Activated CD4-positive, alpha-beta T cell treated with anti-CD3 and anti-CD28 coated beads, Interleukin-2, amount 10 ng/mL, durations not matched to agents 24 days and 14 days (primary cell): ENCODE measurements around the gene NEK7. TPM values are rescaled to one million over a fixed set of nuclear protein-coding genes. Genes with fewer than 3 reads are reported as not detected.
"Not testable (repeated sequence)": the region's sequence is repeated elsewhere in the genome, so short reads cannot be mapped to it uniquely, and the experiment has no call there.

Experiments used
- DNase-seq: peaks from one replicate; pipeline ENCODE4 v3.0.0; 2022
- H3K27ac Mint-ChIP-seq: one replicate; pipeline ENCODE4 v1.8.0; 2022; ENCODE audit warnings: mild to moderate bottlenecking, mixed read lengths
- H3K27me3 Mint-ChIP-seq: one replicate; pipeline ENCODE4 v1.8.0; 2022; ENCODE audit warnings: mixed read lengths
- H3K36me3 Mint-ChIP-seq: one replicate; pipeline ENCODE4 v1.8.0; 2022; ENCODE audit warnings: low read depth, mild to moderate bottlenecking, mixed read lengths
- H3K4me1 Mint-ChIP-seq: one replicate; pipeline ENCODE4 v1.8.0; 2021; ENCODE audit warnings: mixed read lengths
- H3K4me3 Mint-ChIP-seq: one replicate; pipeline ENCODE4 v1.8.0; 2022; ENCODE audit warnings: mild to moderate bottlenecking, moderate library complexity, mixed read lengths
- H3K9me3 Mint-ChIP-seq: one replicate; pipeline ENCODE4 v1.8.0; 2021; ENCODE audit warnings: mixed read lengths
- intact Hi-C: fragments of 100-400 bp; cut with micrococcal nuclease; formaldehyde crosslinking; loops from one replicate; pipeline ENCODE4 v1.15.1; 2023
- total RNA-seq: library from RNA; stranded (reverse); gene quantifications from 2 replicates; pipeline ENCODE4 v1.2.3, GENCODE V29; 2022

Gene NEK7
- total RNA-seq, 1 donor from 2014 or later, result 61.4 TPM

DNA sequence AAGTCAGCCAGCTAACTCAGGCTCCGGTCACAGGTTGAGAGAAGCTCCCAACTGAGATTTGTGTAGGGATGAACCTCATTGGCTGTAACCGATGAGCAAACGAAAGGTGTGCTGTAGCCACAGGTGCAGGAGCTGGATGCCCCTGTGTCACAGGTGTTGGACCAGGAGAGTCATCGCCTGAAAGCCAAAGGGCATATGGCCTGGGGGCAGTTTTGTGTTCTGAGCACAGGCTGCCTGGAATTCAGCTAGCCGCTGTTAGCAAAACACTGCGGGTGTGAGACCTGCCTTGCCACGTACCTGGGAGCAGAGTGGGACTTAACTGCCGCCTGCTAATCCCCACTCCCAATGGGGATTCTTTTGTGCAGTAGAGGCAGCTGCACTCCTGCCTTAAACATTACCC is 55.3 kb downstream of the NEK7 start:
- Mint-ChIP-seq H3K4me3 (no peak overlapping the region), H3K4me1 (peaks cover 10% of the 10 kb centered on the region), H3K27me3 (no peaks in the 10 kb centered on the region), H3K9me3 (peaks cover 24% of the 10 kb centered on the region), H3K36me3 (peaks cover 48% of the 10 kb centered on the region), H3K27ac (no peak overlapping the region)
- intact Hi-C loops, result no loop called here
- no peak for DNase-seq

DNA sequence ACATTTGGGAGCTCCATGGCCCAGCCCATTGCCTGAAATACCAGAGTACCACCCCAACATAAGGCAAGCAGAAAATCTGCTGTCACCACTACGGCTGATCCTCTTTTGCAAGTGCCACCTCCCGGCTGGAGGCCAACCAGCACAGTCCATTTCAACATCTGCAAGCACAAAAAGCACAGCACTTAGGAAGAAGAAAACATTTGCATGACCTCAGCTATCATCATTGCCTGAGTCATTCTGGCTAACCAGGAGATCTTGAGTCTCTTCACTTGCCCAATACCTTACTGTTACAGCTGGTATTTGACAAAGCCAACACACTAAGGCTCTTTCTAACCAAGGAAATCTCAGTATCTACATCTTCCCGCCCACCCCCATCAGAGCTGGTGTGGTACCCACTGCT is 55.9 kb downstream of the NEK7 start:
- Mint-ChIP-seq H3K27me3 (no peaks in the 10 kb centered on the region), H3K4me1 (peaks cover 10% of the 10 kb centered on the region), H3K9me3 (peaks cover 28% of the 10 kb centered on the region), H3K4me3 (no peak overlapping the region), H3K27ac (peak overlapping the region; percentile 29), H3K36me3 (peaks cover 46% of the 10 kb centered on the region)
- intact Hi-C loops, result no loop called here
- no peak for DNase-seq

DNA sequence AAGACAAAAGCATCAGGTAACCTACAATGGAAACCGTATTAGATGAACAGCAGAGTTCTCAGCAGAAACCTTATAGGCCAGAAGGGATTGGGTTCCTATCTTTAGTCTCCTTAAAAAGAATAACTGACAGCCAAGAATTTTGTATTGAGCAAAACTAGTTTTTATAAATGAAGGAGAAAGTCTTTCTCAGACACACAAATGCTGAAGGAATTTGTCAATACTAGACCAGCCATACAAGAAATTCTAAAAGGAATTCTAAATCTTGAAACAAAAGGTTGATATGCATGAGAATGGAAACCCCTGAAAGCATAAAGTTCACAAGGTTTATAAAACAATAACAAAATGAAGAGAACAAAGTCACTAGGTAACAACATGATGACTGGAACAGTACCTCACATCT is 58.1 kb downstream of the NEK7 start:
- Mint-ChIP-seq H3K9me3 (peaks cover 28% of the 10 kb centered on the region), H3K27ac (no peak overlapping the region), H3K4me3 (no peak overlapping the region), H3K36me3 (peaks cover 46% of the 10 kb centered on the region), H3K27me3 (no peaks in the 10 kb centered on the region), H3K4me1 (peaks cover 8% of the 10 kb centered on the region)
- no peak for DNase-seq
- intact Hi-C loops, result no loop called here

DNA sequence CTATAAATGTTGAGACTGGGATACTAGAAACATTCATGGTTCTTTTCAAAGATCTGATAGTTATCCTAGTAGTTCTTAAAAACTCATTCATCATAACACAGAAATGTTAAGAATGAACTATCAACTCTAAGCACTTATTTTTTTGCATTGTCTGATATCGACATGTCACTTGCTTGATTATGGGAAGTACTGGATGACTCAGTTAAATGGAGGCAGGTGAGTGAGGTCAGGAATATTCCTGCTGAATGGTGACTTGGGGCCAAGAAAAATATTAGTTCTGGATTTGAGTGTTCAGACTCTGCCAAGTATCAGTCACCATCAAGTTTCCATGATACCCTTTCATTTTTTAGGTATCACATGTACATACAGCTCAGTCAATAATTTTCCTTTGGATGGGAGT is 63.6 kb downstream of the NEK7 start:
- Mint-ChIP-seq H3K27ac (no peak overlapping the region), H3K4me1 (peaks cover 9% of the 10 kb centered on the region), H3K27me3 (no peaks in the 10 kb centered on the region), H3K4me3 (no peak overlapping the region), H3K36me3 (peaks cover 32% of the 10 kb centered on the region), H3K9me3 (peaks cover 22% of the 10 kb centered on the region)
- intact Hi-C loops, result no loop called here
- no peak for DNase-seq

DNA sequence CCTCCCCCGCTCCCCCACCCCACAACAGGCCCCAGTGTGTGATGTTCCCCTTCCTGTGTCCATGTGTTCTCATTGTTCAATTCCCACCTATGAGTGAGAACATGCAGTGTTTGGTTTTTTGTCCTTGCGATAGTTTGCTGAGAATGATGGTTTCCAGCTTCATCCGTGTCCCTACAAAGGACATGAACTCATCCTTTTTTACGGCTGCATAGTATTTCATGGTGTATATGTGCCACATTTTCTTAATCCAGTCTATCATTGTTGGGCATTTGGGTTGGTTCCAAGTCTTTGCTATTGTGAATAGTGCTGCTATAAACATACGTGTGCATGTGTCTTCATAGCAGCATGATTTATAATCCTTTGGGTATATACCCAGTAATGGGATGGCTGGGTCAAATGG is 70.2 kb downstream of the NEK7 start:
- H3K36me3 Mint-ChIP-seq, result peaks cover 30% of the 10 kb centered on the region

DNA sequence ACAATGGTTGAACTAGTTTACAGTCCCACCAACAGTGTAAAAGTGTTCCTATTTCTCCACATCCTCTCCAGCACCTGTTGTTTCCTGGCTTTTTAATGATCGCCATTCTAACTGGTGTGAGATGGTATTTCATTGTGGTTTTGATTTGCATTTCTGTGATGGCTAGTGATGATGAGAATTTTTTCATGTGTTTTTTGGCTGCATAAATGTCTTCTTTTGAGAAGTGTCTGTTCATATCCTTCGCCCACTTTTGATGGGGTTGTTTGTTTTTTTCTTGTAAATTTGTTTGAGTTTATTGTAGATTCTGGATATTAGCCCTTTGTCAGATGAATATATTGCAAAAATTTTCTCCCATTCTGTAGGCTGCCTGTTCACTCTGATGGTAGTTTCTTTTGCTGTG is 70.7 kb downstream of the NEK7 start:
- H3K4me1 Mint-ChIP-seq, H3K9me3 Mint-ChIP-seq, H3K4me3 Mint-ChIP-seq, H3K27me3 Mint-ChIP-seq, DNase-seq, H3K27ac Mint-ChIP-seq, intact Hi-C loops: not testable (repeated sequence)
- peaks cover 33% of the 10 kb centered on the region for H3K36me3 Mint-ChIP-seq

More for the DNA sequence above, 70.2 kb downstream of the NEK7 start:
- H3K9me3 Mint-ChIP-seq, intact Hi-C loops, H3K4me1 Mint-ChIP-seq, H3K4me3 Mint-ChIP-seq, DNase-seq, H3K27me3 Mint-ChIP-seq, H3K27ac Mint-ChIP-seq: not testable (repeated sequence)

DNA sequence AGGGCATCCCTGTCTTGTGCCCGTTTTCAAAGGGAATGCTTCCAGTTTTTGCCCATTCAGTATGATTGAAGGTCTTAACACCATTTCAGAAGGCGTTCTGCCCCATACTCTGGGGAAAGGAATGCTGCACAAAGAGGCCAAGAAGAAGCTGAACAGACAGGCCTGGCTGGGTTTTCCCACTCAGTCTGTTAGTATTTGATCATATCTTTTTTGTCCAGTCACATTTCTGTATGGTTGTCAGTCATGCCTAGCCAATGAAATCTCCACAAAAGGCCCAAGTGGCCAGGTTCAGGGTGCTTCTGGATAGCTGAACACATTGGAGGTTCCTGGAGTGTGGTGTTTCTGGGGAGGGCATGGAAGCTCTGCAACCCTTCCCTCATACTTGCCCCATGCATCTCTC is 72.1 kb downstream of the NEK7 start:
- Mint-ChIP-seq H3K4me3 (no peak overlapping the region), H3K36me3 (peaks cover 25% of the 10 kb centered on the region), H3K27me3 (no peaks in the 10 kb centered on the region), H3K27ac (no peak overlapping the region), H3K4me1 (peaks cover 9% of the 10 kb centered on the region), H3K9me3 (peaks cover 6% of the 10 kb centered on the region)
- no peak for DNase-seq
- intact Hi-C loops, result no loop called here

DNA sequence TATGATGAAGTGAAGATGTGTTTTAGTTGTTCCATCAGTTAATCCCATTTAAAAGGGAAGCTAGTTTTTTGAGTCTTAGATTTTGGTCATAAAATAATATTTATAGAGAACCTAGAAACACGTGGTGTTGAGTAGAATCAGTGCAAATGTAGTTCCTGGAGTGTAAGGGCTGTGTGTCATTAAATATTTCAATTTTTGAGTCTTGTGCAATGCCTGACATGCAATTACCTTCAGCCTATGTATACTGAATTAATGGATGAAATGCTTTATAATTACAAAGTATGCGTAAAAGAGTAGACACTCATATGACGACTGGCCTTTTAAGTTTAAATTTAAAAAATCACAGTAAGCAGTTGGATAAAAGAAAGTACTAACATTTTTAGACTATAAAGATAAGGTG is 75.0 kb downstream of the NEK7 start:
- intact Hi-C loops, result no loop called here
- H3K27ac Mint-ChIP-seq, result no peak overlapping the region

DNA sequence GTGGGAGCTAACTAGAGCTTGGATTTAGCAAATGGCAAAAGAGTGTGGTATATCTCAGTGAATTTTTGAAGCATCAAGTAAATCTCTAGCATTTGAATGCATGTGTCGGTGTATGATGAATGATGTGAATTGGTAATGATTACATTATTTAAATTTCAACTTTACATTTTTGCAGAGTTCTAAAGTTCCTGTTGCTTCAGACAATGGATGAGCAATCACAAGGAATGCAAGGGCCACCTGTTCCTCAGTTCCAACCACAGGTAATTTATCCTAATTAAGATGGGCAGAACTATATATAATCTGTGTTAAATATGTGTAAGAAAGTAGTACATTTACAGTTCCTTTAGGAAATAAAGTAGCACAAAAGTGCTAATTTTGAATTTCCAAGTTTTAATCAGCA is 75.6 kb downstream of the NEK7 start:
- peaks cover 14% of the 10 kb centered on the region for H3K4me1 Mint-ChIP-seq
- intact Hi-C loops, result no loop called here

More for the DNA sequence above, 75.0 kb downstream of the NEK7 start:
- peaks cover 24% of the 10 kb centered on the region for H3K36me3 Mint-ChIP-seq
- no peak for DNase-seq
- peaks cover 14% of the 10 kb centered on the region for H3K4me1 Mint-ChIP-seq
- no peak overlapping the region for H3K4me3 Mint-ChIP-seq
- H3K27me3 Mint-ChIP-seq, result no peaks in the 10 kb centered on the region
- H3K9me3 Mint-ChIP-seq, result peaks cover 7% of the 10 kb centered on the region

DNA sequence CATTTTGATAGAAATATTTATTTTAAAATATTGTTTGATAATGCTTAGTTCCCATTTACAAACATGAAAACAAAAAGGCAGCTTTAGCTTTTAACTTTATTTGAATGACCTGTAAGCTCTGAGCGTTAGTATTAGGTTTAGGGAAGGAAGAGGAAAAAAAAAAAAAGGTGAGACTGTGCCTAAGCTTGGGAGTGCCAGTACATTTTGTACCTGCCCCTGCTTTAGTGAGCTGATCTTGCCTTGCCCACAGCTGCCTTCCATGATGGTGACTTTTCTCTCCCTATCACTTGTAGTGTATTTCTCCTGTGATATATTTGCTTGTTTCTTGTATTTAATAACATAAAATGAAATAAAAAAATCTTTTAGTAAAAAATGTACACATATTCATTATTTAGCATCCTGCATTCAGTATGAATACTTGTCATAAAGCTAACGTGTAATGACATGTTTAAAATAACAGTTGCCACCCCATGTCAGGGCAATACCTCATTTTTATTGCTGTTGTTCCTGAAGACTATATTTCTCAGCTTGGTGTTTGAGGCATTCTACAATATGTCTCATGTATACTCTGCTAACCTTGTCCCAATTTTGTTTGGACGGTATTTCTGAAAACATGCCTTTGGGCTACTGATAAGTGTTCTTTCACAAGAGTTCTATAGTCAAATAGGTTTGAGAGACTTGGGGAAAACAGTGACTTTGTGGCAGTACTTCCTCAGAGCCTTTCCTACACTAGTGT is 76.3 kb downstream of the NEK7 start:
- intact Hi-C loops, result no loop called here
- H3K27ac Mint-ChIP-seq, result no peak overlapping the region
- H3K36me3 Mint-ChIP-seq, result peaks cover 23% of the 10 kb centered on the region
- no peak for DNase-seq
- no peak overlapping the region for H3K4me3 Mint-ChIP-seq
- peaks cover 14% of the 10 kb centered on the region for H3K4me1 Mint-ChIP-seq
- peaks cover 7% of the 10 kb centered on the region for H3K9me3 Mint-ChIP-seq
- no peaks in the 10 kb centered on the region for H3K27me3 Mint-ChIP-seq

More for the DNA sequence above, 75.6 kb downstream of the NEK7 start:
- H3K9me3 Mint-ChIP-seq, result peaks cover 7% of the 10 kb centered on the region
- DNase-seq, result no peak
- peaks cover 23% of the 10 kb centered on the region for H3K36me3 Mint-ChIP-seq
- H3K4me3 Mint-ChIP-seq, result no peak overlapping the region
- H3K27ac Mint-ChIP-seq, result no peak overlapping the region
- H3K27me3 Mint-ChIP-seq, result no peaks in the 10 kb centered on the region

DNA sequence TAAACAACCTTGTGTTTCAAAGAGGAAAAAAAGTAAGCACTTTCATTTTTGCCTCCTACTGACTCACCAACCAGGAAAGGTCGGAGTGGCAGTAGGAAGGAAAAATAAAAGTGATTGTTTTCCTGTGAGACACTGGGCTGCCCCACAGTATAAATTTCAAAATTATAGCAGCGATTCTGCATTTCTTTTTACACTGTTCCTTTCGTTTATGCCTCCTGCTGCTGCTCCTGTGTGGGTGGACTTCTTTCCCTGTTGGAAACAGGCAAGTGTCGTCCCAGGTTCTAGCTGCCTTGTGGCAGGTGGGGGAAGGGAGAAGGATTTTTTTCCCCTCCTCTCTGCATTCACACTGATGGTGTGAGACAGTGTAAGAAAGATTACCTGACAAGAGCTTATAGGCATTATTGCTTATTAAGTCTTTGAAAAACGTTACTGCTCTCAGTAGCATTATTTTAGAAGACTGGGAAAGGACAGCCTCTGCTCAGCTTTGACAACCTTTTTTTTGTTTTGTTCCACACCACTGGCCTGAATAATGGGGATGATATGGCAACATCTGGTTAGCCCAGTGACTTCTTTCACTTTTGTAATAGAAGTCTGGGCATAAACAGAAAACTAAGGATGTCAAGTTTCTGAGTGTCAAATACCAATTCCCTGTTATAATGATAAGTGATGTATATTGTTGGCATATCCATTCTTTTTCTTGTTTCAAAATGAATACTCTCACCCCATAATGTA is 77.9 kb downstream of the NEK7 start:
- DNase-seq, result no peak
- peak overlapping the region; percentile 73 for H3K27ac Mint-ChIP-seq
- H3K9me3 Mint-ChIP-seq, result peaks cover 7% of the 10 kb centered on the region
- intact Hi-C loops, result loop anchor here (2.0 kb wide), 1 partner anchor 32 kb away; no protein-coding TSS in a partner anchor
- H3K27me3 Mint-ChIP-seq, result no peaks in the 10 kb centered on the region
- peaks cover 14% of the 10 kb centered on the region for H3K4me1 Mint-ChIP-seq
- H3K36me3 Mint-ChIP-seq, result peaks cover 23% of the 10 kb centered on the region
- H3K4me3 Mint-ChIP-seq, result peak overlapping the region; percentile 49

DNA sequence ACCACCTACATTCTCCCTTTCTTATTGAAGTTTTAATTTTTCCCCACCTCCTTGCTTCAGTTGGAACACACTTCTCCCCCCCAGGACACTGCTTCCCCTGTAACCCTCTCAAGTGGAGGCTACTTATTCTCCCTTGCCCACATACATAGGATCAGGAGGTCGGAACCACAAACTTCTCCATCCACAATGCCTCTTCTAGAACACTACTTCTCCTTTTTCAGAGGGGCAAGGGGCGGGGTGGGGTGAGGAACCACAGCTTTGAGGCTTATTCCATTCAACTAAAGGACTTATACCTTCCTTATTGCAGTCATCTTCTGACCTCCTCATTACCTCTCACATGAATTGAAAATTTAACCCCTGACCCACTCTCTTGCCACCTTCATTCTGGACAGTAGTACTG is 81.3 kb downstream of the NEK7 start:
- Mint-ChIP-seq H3K27ac (no peak overlapping the region), H3K4me1 (peaks cover 18% of the 10 kb centered on the region), H3K27me3 (no peaks in the 10 kb centered on the region), H3K9me3 (peaks cover 7% of the 10 kb centered on the region), H3K36me3 (peaks cover 18% of the 10 kb centered on the region), H3K4me3 (no peak overlapping the region)
- intact Hi-C loops, result no loop called here
- DNase-seq, result no peak

DNA sequence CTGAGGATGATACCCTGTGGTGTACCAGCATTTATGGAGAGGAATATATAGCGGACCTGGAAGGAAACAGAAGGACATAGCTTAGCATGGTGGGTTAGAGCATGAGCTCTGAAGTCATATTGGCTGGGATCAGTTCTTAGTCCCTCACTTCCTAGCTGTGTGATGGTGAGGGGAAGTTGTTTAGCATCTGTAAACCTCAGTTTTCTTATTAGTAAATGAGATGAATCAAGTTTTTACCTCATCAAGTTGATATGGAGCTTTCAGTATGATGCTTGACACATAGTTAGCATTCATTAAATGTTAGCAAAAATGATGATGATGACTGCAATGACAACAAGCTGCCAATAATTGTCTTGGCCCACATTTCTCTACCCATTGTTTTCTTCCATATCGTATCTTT is 84.8 kb downstream of the NEK7 start:
- Mint-ChIP-seq H3K27me3 (no peaks in the 10 kb centered on the region), H3K4me3 (no peak overlapping the region), H3K36me3 (peaks cover 14% of the 10 kb centered on the region), H3K27ac (no peak overlapping the region), H3K9me3 (no peaks in the 10 kb centered on the region), H3K4me1 (peaks cover 12% of the 10 kb centered on the region)
- intact Hi-C loops, result no loop called here
- DNase-seq, result no peak

DNA sequence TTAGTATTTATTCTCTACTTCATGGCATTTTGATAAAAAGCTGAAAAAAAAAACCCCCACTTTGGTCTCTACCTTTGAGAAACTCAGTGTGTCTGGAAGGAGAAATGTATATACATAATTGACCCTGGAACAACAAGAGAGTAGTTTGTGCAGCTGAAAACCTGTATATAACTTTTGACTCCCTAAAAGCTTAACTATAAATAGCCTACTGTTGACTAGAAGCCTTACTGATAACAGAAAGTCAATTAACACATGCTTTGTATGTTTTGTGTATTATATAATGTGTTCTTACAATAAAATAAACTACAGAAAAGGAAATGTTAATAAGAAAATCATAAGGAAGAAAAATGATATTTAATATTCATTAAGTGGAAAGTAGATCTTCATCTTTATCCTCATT is 88.0 kb downstream of the NEK7 start:
- DNase-seq, result no peak
- Mint-ChIP-seq H3K4me3 (no peak overlapping the region), H3K27ac (no peak overlapping the region), H3K36me3 (peaks cover 27% of the 10 kb centered on the region), H3K9me3 (no peaks in the 10 kb centered on the region), H3K27me3 (no peaks in the 10 kb centered on the region), H3K4me1 (peaks cover 17% of the 10 kb centered on the region)
- intact Hi-C loops, result no loop called here
